ENCODE results near the gene CNN2. TPM values are rescaled to one million over a fixed set of nuclear protein-coding genes. Genes with fewer than 3 reads are reported as not detected.

The CNN2 gene
- total RNA-seq, 1 experiment from 2014 or later = 524 TPM

GRCh38 chr19:1039646-1040475 is 13.5 kb downstream of the CNN2 start, which contains the start of gene ABCA7:
Gene ABCA7 (plus strand): TSS chr19:1040107. CDS start chr19:1041362, 1,255 bp downstream.
- Histone ChIP-seq H3K27me3 (ENCODE audit: insufficient read depth, low read length) (no peaks in the 10 kb centered on the region), H3K56ac (ENCODE audit: insufficient read length, low read depth, low read length) (no peak within 1 kb of the TSS), H2BK12ac (ENCODE audit: insufficient read length, low read depth, low read length) (no peak within 1 kb of the TSS), H3T11ph (ENCODE audit: low read length) (no peak within 1 kb of the TSS), H2AK5ac (ENCODE audit: insufficient read length, low read length) (no peak within 1 kb of the TSS), H4K5ac (ENCODE audit: insufficient read length, low read depth, low read length) (no peak within 1 kb of the TSS), H3K79me2 (ENCODE audit: insufficient read depth, low read length) (no peaks in the 10 kb centered on the region), H2AFZ (ENCODE audit: low read length) (no peak within 1 kb of the TSS), H3K9me3 (ENCODE audit: control insufficient read depth, low read depth, low read length) (no peaks in the 10 kb centered on the region), H3K79me1 (ENCODE audit: insufficient read depth, low read depth, low read length, poor library complexity, severe bottlenecking) (no peaks in the 10 kb centered on the region), H3K14ac (ENCODE audit: insufficient read depth, low read length) (no peak within 1 kb of the TSS), H4K8ac (replicated peaks; ENCODE audit: insufficient read length, low read depth, low read length) (no peak within 1 kb of the TSS), H2BK15ac (ENCODE audit: low read depth, low read length) (no peak within 1 kb of the TSS), H2BK20ac (ENCODE audit: low read depth, low read length, poor library complexity, severe bottlenecking) (no peak within 1 kb of the TSS), H3K23me2 (ENCODE audit: insufficient read length, low read depth, low read length, poor library complexity, severe bottlenecking) (peaks cover 9% of the 10 kb centered on the region), H4K91ac (ENCODE audit: insufficient read length, low read depth, low read length) (no peak within 1 kb of the TSS), H3K4me2 (ENCODE audit: insufficient read depth, insufficient read length, low read length) (peak within 1 kb of the TSS; percentile 69), H3K18ac (ENCODE audit: insufficient read length, low read depth, low read length) (no peak within 1 kb of the TSS), H3K4ac (ENCODE audit: low read depth, low read length) (no peak within 1 kb of the TSS), H2BK120ac (ENCODE audit: low read depth, low read length, poor library complexity, severe bottlenecking) (no peak within 1 kb of the TSS), H2BK5ac (ENCODE audit: insufficient read length, low read length) (no peak within 1 kb of the TSS), H3K9ac (ENCODE audit: extremely low read depth, insufficient read length, low read length) (peak within 1 kb of the TSS; percentile 33), H4K20me1 (ENCODE audit: control insufficient read depth, insufficient read depth, insufficient read length) (no peaks in the 10 kb centered on the region), H3K23ac (ENCODE audit: insufficient read length, low read depth, low read length) (no peak within 1 kb of the TSS), H3K27ac (ENCODE audit: insufficient read length, low read depth, low read length) (no peak within 1 kb of the TSS), H3K4me1 (ENCODE audit: insufficient read depth, low read length) (no peaks in the 10 kb centered on the region; the same call in 1 of the 2 replicates)
- Mint-ChIP-seq H3K9me3 (no peaks in the 10 kb centered on the region), H3K27me3 (ENCODE audit: low read depth) (peaks cover 3% of the 10 kb centered on the region; the same call in 1 of the 2 replicates), H3K36me3 (ENCODE audit: insufficient read depth in 1 of 3, low read depth in 3 of 3) (peaks cover 24 to 52% (median 38%) of the 10 kb centered on the region in 3 experiments), H3K4me1 (peaks cover 13 to 29% of the 10 kb centered on the region in 2 experiments), H3K4me3 (peak within 1 kb of the TSS; percentile 82 to 93), H3K27ac (peak within 1 kb of the TSS in 2 of 3 experiments; percentile 95 to 97; a peak in 5 of 7 replicates)
- no peak for TF ChIP-seq CTCF (conservative IDR thresholded peaks at IDR 0.05)
- WGBS (ENCODE audit: extremely low coverage, insufficient read length, low lambda C conversion rate) = no CpG with 5 or more reads among the region's 56 CpGs
- DNase-seq = peak; percentile 99

Data from H9 (cell line).